Measurements from ENCODE around the gene SVOPL.

DNA sequence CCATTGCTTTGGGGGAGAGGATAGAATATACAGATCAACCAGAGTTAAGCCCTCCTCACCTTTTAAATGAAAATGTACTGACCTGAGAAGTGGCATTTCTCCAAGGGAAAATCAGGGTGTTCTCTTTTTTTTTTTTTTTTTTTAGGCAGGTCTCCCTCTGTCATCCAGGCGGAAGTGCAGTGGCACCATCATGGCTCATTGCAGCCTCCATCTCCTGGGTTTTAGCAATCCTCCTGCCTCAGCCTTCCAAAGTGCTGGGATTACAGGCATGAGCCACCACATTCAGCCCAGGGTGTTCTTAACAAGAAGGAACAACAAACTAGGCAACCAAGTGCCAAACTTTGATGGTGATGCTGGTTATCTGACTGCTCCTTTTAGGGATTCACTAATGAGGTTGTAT lies 111.0 kb downstream of the SVOPL start:
- TF ChIP-seq, protein P1, sequence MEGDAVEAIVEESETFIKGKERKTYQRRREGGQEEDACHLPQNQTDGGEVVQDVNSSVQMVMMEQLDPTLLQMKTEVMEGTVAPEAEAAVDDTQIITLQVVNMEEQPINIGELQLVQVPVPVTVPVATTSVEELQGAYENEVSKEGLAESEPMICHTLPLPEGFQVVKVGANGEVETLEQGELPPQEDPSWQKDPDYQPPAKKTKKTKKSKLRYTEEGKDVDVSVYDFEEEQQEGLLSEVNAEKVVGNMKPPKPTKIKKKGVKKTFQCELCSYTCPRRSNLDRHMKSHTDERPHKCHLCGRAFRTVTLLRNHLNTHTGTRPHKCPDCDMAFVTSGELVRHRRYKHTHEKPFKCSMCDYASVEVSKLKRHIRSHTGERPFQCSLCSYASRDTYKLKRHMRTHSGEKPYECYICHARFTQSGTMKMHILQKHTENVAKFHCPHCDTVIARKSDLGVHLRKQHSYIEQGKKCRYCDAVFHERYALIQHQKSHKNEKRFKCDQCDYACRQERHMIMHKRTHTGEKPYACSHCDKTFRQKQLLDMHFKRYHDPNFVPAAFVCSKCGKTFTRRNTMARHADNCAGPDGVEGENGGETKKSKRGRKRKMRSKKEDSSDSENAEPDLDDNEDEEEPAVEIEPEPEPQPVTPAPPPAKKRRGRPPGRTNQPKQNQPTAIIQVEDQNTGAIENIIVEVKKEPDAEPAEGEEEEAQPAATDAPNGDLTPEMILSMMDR (IDR thresholded peaks at IDR 0.05 in 2 of 3, conservative IDR thresholded peaks at IDR 0.05 in 1 of 3; ENCODE audit: insufficient read depth in 2 of 3, low read depth in 1 of 3, low read length in 3 of 3): no peak
- TF ChIP-seq TGIF2 (CRISPR knock-in tag; IDR thresholded peaks at IDR 0.05): no peak
- TF ChIP-seq MAFK (IDR thresholded peaks at IDR 0.05; ENCODE audit: low read length): no peak

Data from K562 (cell line).